ENCODE measurements around the gene SLC48A1.

The SLC48A1 gene

GRCh38 chr12:47798382-47798948, 25.4 kb downstream of the SLC48A1 start:
- no peak overlapping the region for H3K4me3 Mint-ChIP-seq
- no peaks in the 10 kb centered on the region for H3K9me3 Mint-ChIP-seq
- ATAC-seq (replicated peaks; ENCODE audit: extremely low read depth, poor library complexity, severe bottlenecking): no peak
- no peaks in the 10 kb centered on the region for H3K27me3 Mint-ChIP-seq
- peaks cover 18% of the 10 kb centered on the region for H3K36me3 Mint-ChIP-seq (ENCODE audit: insufficient read depth)
- DNase-seq (ENCODE audit: low spot score in 2 of 2): no peak
- H3K4me1 Mint-ChIP-seq: peaks cover 42% of the 10 kb centered on the region
- H3K27ac Mint-ChIP-seq (ENCODE audit: low read depth): no peak overlapping the region

- DNase-seq (ENCODE audit: low spot score in 2 of 2) (no peak), ATAC-seq (replicated peaks; ENCODE audit: extremely low read depth, poor library complexity, severe bottlenecking) (no peak)
- Mint-ChIP-seq H3K36me3 (ENCODE audit: insufficient read depth) (peaks cover 8% of the 10 kb centered on the region), H3K27me3 (no peaks in the 10 kb centered on the region), H3K4me3 (no peak overlapping the region), H3K4me1 (peaks cover 50% of the 10 kb centered on the region), H3K27ac (ENCODE audit: low read depth) (peak overlapping the region; percentile 22), H3K9me3 (no peaks in the 10 kb centered on the region)
Measured at GRCh38 chr12:47799357-47799955, 26.4 kb downstream of the SLC48A1 start.

GRCh38 chr12:47800582-47800981, 27.5 kb downstream of the SLC48A1 start:
- ATAC-seq (replicated peaks; ENCODE audit: extremely low read depth, poor library complexity, severe bottlenecking): no peak
- Mint-ChIP-seq H3K27ac (ENCODE audit: low read depth) (no peak overlapping the region), H3K4me1 (peaks cover 61% of the 10 kb centered on the region), H3K4me3 (no peak overlapping the region), H3K36me3 (ENCODE audit: insufficient read depth) (peaks cover 13% of the 10 kb centered on the region), H3K27me3 (no peaks in the 10 kb centered on the region), H3K9me3 (no peaks in the 10 kb centered on the region)
- DNase-seq (ENCODE audit: low spot score in 2 of 2): no peak

- Mint-ChIP-seq H3K27me3 (no peaks in the 10 kb centered on the region), H3K36me3 (ENCODE audit: insufficient read depth) (peaks cover 12% of the 10 kb centered on the region), H3K27ac (ENCODE audit: low read depth) (peak overlapping the region; percentile 78), H3K4me1 (peaks cover 64% of the 10 kb centered on the region), H3K9me3 (no peaks in the 10 kb centered on the region), H3K4me3 (no peak overlapping the region)
- no peak for DNase-seq (ENCODE audit: low spot score in 2 of 2)
- ATAC-seq (replicated peaks; ENCODE audit: extremely low read depth, poor library complexity, severe bottlenecking): no peak
Measured at GRCh38 chr12:47801170-47801903, 28.3 kb downstream of the SLC48A1 start.

DNA sequence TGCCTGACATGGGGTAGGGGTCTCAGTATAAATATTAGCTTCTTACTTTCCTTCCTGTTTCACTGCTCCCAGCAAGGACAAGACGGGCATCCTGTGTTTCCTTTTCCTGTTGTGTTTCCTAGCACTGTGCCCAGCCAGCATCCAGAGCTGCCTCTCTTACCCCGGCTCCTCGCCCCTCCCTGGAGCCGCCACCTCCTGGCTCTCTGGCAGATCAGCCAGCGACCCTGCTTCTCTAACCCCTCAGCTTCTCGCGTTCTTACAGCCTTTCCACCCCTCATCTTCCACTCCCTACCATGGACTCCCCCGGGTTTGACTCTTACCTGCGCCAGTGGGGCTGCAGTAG, 28.8 kb downstream of the SLC48A1 start:
- Mint-ChIP-seq H3K36me3 (ENCODE audit: insufficient read depth) (peaks cover 14% of the 10 kb centered on the region), H3K9me3 (no peaks in the 10 kb centered on the region), H3K4me3 (peak overlapping the region; percentile 4), H3K4me1 (peaks cover 68% of the 10 kb centered on the region), H3K27ac (ENCODE audit: low read depth) (peak overlapping the region; percentile 78), H3K27me3 (no peaks in the 10 kb centered on the region)
- no peak for ATAC-seq (replicated peaks; ENCODE audit: extremely low read depth, poor library complexity, severe bottlenecking)
- DNase-seq (ENCODE audit: low spot score in 2 of 2): no peak

DNA sequence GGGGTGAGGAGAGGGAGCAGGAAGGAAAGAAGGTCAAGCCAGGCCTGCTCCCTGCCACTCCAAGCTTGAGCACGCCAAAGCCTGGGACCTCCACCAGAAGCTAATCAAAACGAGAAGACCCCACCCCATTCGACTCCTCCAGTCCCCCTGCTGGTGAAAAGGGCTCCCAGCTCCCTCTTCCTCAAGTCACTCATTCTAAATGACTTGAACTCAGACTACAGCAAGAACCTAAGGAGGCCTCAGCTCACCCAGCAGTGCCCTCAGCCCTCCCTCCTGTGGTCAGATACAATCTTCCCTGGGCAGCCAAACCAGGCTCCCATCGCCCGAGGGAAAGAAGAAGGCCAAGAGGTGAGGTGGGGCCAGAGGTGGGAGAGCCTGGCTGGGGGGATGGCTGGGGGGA, 29.3 kb downstream of the SLC48A1 start:
- no peaks in the 10 kb centered on the region for H3K27me3 Mint-ChIP-seq
- no peaks in the 10 kb centered on the region for H3K9me3 Mint-ChIP-seq
- peak overlapping the region; percentile 78 for H3K27ac Mint-ChIP-seq (ENCODE audit: low read depth)
- H3K4me3 Mint-ChIP-seq: peak overlapping the region; percentile 4
- ATAC-seq (replicated peaks; ENCODE audit: extremely low read depth, poor library complexity, severe bottlenecking): no peak
- peaks cover 72% of the 10 kb centered on the region for H3K4me1 Mint-ChIP-seq
- no peak for DNase-seq (ENCODE audit: low spot score in 2 of 2)
- peaks cover 14% of the 10 kb centered on the region for H3K36me3 Mint-ChIP-seq (ENCODE audit: insufficient read depth)

DNA sequence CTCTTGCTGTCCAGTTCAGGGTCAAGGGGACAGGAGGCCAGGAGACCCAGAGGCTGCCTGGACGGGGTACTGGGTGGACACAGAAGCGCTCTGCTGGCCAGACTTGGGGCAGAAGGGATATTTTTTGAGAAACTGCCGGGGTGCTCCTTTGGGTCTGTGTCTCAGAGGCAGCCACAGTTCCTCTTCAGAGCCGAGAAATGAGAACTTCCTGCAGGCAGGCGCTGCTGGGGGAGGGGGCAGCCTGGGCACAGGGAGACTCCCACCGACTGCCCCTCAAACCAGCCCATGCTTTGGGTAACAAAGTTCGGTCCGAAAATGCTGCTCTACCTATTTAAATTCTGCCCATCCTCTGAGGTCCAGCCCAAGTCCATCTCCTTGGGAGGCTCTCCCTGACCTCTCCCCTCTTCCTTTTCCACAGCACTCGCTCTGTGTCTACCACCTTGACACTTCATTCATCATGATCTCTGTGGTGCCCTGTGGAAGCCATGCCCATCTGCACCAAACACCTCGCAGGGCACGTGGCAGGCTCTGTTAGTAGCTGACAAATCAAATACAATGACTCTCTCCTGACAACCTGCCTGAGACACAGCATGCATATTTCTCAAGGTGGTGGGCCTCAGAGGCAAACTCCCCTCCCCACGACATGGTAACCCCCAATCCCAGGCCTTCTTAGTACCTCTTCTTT, 30.3 kb downstream of the SLC48A1 start:
- ATAC-seq (replicated peaks; ENCODE audit: extremely low read depth, poor library complexity, severe bottlenecking) (no peak), DNase-seq (ENCODE audit: low spot score in 2 of 2) (no peak)
- H3K27ac Mint-ChIP-seq (ENCODE audit: low read depth): peak overlapping the region; percentile 78
- H3K4me3 Mint-ChIP-seq: no peak overlapping the region
- peaks cover 12% of the 10 kb centered on the region for H3K36me3 Mint-ChIP-seq (ENCODE audit: insufficient read depth)
- H3K4me1 Mint-ChIP-seq: peaks cover 76% of the 10 kb centered on the region
- no peaks in the 10 kb centered on the region for H3K9me3 Mint-ChIP-seq
- no peaks in the 10 kb centered on the region for H3K27me3 Mint-ChIP-seq

- H3K36me3 Mint-ChIP-seq (ENCODE audit: insufficient read depth): peaks cover 15% of the 10 kb centered on the region
Measured at GRCh38 chr12:47804171-47804570, 31.1 kb downstream of the SLC48A1 start.

GRCh38 chr12:47805417-47805816, 32.4 kb downstream of the SLC48A1 start:
- DNase-seq (ENCODE audit: low spot score in 2 of 2) (no peak), ATAC-seq (replicated peaks; ENCODE audit: extremely low read depth, poor library complexity, severe bottlenecking) (no peak)
- Mint-ChIP-seq H3K27me3 (no peaks in the 10 kb centered on the region), H3K4me1 (peaks cover 85% of the 10 kb centered on the region), H3K27ac (ENCODE audit: low read depth) (peak overlapping the region; percentile 35), H3K4me3 (no peak overlapping the region), H3K36me3 (ENCODE audit: insufficient read depth) (peaks cover 15% of the 10 kb centered on the region), H3K9me3 (no peaks in the 10 kb centered on the region)

More at GRCh38 chr12:47804171-47804570, 31.1 kb downstream of the SLC48A1 start:
- Mint-ChIP-seq H3K4me3 (no peak overlapping the region), H3K9me3 (no peaks in the 10 kb centered on the region), H3K4me1 (peaks cover 84% of the 10 kb centered on the region), H3K27me3 (no peaks in the 10 kb centered on the region), H3K27ac (ENCODE audit: low read depth) (no peak overlapping the region)
- ATAC-seq (replicated peaks; ENCODE audit: extremely low read depth, poor library complexity, severe bottlenecking) (no peak), DNase-seq (ENCODE audit: low spot score in 2 of 2) (no peak)

GRCh38 chr12:47807338-47807737, 34.3 kb downstream of the SLC48A1 start:
- peaks cover 15% of the 10 kb centered on the region for H3K36me3 Mint-ChIP-seq (ENCODE audit: insufficient read depth)
- no peaks in the 10 kb centered on the region for H3K27me3 Mint-ChIP-seq
- H3K4me3 Mint-ChIP-seq: peak overlapping the region; percentile 69
- peak overlapping the region; percentile 93 for H3K27ac Mint-ChIP-seq (ENCODE audit: low read depth)
- H3K9me3 Mint-ChIP-seq: no peaks in the 10 kb centered on the region
- no peak for ATAC-seq (replicated peaks; ENCODE audit: extremely low read depth, poor library complexity, severe bottlenecking)
- peaks cover 85% of the 10 kb centered on the region for H3K4me1 Mint-ChIP-seq
- no peak for DNase-seq (ENCODE audit: low spot score in 2 of 2)

DNA sequence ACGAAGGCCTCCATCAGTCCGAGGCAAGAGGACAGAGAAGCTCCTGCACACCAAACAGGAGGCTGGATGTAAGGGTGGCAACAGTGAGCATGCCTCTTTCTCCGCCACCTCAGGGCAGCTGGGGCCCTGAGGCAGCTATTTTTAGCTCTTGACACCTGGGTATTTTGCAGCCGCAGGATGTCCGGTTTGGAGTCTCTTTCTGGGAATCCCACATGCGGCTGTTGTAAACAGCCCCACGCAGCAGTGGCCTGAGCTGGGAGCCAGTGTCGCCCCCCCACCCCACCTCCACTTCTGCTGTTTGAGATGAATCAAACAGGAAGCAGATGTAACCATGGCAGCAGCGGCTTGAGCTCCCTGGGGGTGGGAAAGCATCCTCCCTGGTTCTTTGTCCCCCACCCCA, 35.0 kb downstream of the SLC48A1 start:
- ATAC-seq (replicated peaks; ENCODE audit: extremely low read depth, poor library complexity, severe bottlenecking): peak; percentile 55
- Mint-ChIP-seq H3K9me3 (no peaks in the 10 kb centered on the region), H3K27me3 (no peaks in the 10 kb centered on the region), H3K27ac (ENCODE audit: low read depth) (peak overlapping the region; percentile 93), H3K4me3 (peak overlapping the region; percentile 69), H3K4me1 (peaks cover 85% of the 10 kb centered on the region), H3K36me3 (ENCODE audit: insufficient read depth) (peaks cover 15% of the 10 kb centered on the region)
- peak; percentile 37 to 56 for DNase-seq (ENCODE audit: low spot score in 2 of 2)

- H3K9me3 Mint-ChIP-seq: no peaks in the 10 kb centered on the region
- peaks cover 85% of the 10 kb centered on the region for H3K4me1 Mint-ChIP-seq
- DNase-seq (ENCODE audit: low spot score in 2 of 2) (no peak), ATAC-seq (replicated peaks; ENCODE audit: extremely low read depth, poor library complexity, severe bottlenecking) (no peak)
- no peaks in the 10 kb centered on the region for H3K27me3 Mint-ChIP-seq
- H3K36me3 Mint-ChIP-seq (ENCODE audit: insufficient read depth): peaks cover 15% of the 10 kb centered on the region
- peak overlapping the region; percentile 69 for H3K4me3 Mint-ChIP-seq
- H3K27ac Mint-ChIP-seq (ENCODE audit: low read depth): peak overlapping the region; percentile 93
Measured at GRCh38 chr12:47808574-47809365, 35.7 kb downstream of the SLC48A1 start.
